ENCODE results near the gene EPB41L2.

Gene EPB41L2

DNA sequence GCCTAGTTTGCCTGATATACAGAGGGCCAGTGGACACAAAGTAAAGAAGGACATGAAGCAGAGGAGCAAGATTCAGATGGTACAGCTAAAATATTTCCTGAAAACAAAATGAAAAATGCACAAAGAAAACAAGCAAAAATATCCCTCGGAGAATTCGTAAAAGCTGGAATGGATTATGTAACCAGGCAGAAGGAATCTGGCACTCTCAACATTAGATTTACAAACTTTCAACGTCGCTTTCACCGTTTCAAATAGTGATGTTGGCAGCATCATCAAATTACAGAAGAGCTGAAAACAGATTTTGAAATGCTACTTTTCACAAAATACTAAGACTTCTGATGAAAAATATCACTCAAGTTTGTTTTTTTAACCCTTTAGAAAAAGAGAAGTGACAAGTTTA, 224.1 kb downstream of the EPB41L2 start:
- no peak for TF ChIP-seq CTCF (IDR thresholded peaks at IDR 0.05; ENCODE audit: low read depth, low read length, missing control alignments)
- H3K4me3 ChIP-seq (ENCODE audit: low read depth, low read length): no peak overlapping the region
- no peak for DNase-seq (ENCODE audit: low read depth)

GRCh38 chr6:130838250-130838860, 224.7 kb downstream of the EPB41L2 start:
- TF ChIP-seq CTCF (IDR thresholded peaks at IDR 0.05; ENCODE audit: low read depth, low read length, missing control alignments): no peak
- no peak for DNase-seq (ENCODE audit: low read depth)
- H3K4me3 ChIP-seq (ENCODE audit: low read depth, low read length): no peak overlapping the region

DNA sequence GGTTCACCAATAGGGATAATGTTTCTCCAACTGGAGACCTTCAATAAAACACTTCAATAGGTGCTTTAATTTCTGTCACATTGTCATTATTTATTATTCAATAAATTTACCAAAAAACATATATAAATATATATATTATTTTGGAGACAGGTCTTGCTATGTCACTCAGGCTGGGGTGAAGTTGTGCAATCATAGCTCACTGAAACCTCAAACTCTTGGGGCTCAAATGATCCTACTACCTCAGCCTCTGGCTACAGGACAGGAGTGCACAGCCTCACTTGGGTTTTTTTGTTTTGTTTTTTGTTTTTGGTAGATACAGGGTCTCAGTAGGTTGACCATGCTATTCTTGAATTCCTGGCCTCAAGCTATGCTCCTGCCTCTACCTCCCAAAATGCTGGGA, 226.0 kb downstream of the EPB41L2 start:
- no peak for DNase-seq (ENCODE audit: low read depth)
- H3K4me3 ChIP-seq (ENCODE audit: low read depth, low read length): no peak overlapping the region
- TF ChIP-seq CTCF (IDR thresholded peaks at IDR 0.05; ENCODE audit: low read depth, low read length, missing control alignments): no peak

DNA sequence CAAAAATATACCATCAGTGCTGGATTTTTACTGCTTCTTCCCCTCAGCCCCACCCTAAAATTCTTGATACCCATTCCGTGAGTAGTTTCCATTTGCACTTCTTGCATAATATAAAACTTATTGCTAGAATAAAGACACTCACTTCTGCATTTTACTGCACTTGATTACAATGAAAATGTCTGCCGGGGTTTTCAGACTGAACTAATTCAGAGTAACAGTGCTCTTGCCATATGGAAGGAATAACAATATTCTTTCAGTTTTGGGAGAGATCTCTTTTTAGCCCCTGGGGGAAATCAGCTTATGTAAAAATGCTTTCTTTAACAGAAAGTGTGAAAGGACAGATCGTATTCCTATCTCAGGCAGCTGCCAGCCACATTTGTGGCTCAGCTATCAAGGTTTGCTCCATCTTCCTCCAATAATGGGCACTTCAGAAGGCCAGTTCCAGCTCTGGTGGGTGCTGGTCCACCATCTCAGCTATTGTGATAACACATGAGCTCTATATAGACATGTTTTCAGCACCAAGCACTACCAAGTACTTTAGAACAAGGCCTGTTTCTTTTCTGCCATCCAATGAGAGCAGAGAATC, 226.9 kb downstream of the EPB41L2 start:
- no peak for DNase-seq (ENCODE audit: low read depth)
- H3K4me3 ChIP-seq (ENCODE audit: low read depth, low read length): no peak overlapping the region
- TF ChIP-seq CTCF (IDR thresholded peaks at IDR 0.05; ENCODE audit: low read depth, low read length, missing control alignments): no peak

- DNase-seq (ENCODE audit: low read depth): no peak
- H3K4me3 ChIP-seq (ENCODE audit: low read depth, low read length): no peak overlapping the region
- no peak for TF ChIP-seq CTCF (IDR thresholded peaks at IDR 0.05; ENCODE audit: low read depth, low read length, missing control alignments)
These were observed 228.4 kb downstream of the EPB41L2 start for GRCh38 chr6:130834482-130835251.

- TF ChIP-seq CTCF (IDR thresholded peaks at IDR 0.05; ENCODE audit: low read depth, low read length, missing control alignments): no peak
- no peak for DNase-seq (ENCODE audit: low read depth)
- no peak overlapping the region for H3K4me3 ChIP-seq (ENCODE audit: low read depth, low read length)
These were observed 229.5 kb downstream of the EPB41L2 start for GRCh38 chr6:130833569-130833968.
